GM18907 (cell line): ENCODE data around the gene POLR2L.

ENCODE experiments used
- ATAC-seq: cut with Tn5 transposase; IDR thresholded peaks from one replicate; pipeline ENCODE4 v1.9.1; 2021; ENCODE audit warnings: mild to moderate bottlenecking, moderate library complexity; ENCODE audit not compliant: unreplicated experiment

POLR2L gene

GRCh38 chr11:869399-870126 is 27.2 kb upstream of the POLR2L start:
- ATAC-seq, result no peak

- no peak for ATAC-seq
These were observed 26.5 kb upstream of the POLR2L start for GRCh38 chr11:868802-869201.

GRCh38 chr11:868394-868793 is 26.1 kb upstream of the POLR2L start:
- no peak for ATAC-seq

- ATAC-seq, result no peak
These were observed 25.6 kb upstream of the POLR2L start for GRCh38 chr11:867856-868358.

- no peak for ATAC-seq
These were observed 24.2 kb upstream of the POLR2L start for GRCh38 chr11:866481-866880.

- ATAC-seq, result no peak
These were observed 23.4 kb upstream of the POLR2L start for GRCh38 chr11:865462-866430.

- no peak for ATAC-seq
These were observed 22.6 kb upstream of the POLR2L start for GRCh38 chr11:864898-865297.

- no peak for ATAC-seq
These were observed 21.8 kb upstream of the POLR2L start for GRCh38 chr11:863910-864827.

GRCh38 chr11:863023-863909 is 20.9 kb upstream of the POLR2L start:
- no peak for ATAC-seq

- no peak for ATAC-seq
These were observed 20.3 kb upstream of the POLR2L start for GRCh38 chr11:862696-863022.

- ATAC-seq, result no peak
These were observed 19.8 kb upstream of the POLR2L start for GRCh38 chr11:862081-862661.

- no peak for ATAC-seq
These were observed 18.8 kb upstream of the POLR2L start for GRCh38 chr11:861105-861479.

- no peak for ATAC-seq
These were observed 18.1 kb upstream of the POLR2L start for GRCh38 chr11:860234-861104.

- ATAC-seq, result no peak
These were observed 17.2 kb upstream of the POLR2L start for GRCh38 chr11:859394-860131.

- ATAC-seq, result no peak
These were observed 16.5 kb upstream of the POLR2L start for GRCh38 chr11:858762-859339.

- ATAC-seq, result no peak
These were observed 15.9 kb upstream of the POLR2L start for GRCh38 chr11:858053-858761.

GRCh38 chr11:856397-856796 is 14.1 kb upstream of the POLR2L start:
- ATAC-seq, result no peak
